Measurements from ENCODE around the gene NADK. TPM values are rescaled to one million over a fixed set of nuclear protein-coding genes. Genes with fewer than 3 reads are reported as not detected.
"Not testable (repeated sequence)": the region's sequence is repeated elsewhere in the genome, so short reads cannot be mapped to it uniquely, and the experiment has no call there.

The NADK gene
- total and polyA plus RNA-seq, 10 of the 15 experiments (the other 5 are each of a cell fraction or from before 2014, with no cell fraction given), result 1.1 to 93.2 (median 46.9) TPM

DNA sequence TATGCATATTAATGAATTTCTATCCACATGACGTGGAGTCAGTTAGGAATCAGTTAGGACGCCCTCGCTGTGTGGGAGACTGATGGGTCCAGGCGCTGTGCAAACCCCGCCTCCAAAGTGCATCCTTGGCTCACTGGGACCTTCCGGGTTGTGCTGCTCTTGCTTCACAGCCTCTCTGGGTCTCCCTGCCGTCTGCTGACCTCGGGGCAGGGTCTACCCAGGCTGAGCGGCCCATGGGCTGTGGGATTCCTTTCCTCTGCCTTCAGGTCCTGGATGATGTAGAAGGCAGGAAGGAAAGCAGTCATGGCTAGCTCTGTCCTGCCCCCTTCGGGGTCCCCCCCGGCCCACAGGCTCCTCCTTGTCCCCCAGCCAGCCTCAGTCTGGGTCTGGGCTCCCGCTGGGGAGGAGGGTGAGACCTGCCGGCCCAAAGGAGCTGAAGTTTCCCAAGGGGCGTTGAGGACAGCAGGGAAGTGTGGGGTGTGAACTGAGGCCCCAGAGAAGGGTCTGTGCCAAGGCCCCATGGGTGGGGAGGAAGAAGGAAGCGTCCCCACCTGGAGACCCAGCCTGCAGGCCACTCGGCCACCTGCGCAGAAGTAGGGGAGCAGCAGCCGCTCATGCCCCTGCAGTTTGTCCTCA lies 29.5 kb downstream of the NADK start (continued):
- TF ChIP-seq, protein P1, sequence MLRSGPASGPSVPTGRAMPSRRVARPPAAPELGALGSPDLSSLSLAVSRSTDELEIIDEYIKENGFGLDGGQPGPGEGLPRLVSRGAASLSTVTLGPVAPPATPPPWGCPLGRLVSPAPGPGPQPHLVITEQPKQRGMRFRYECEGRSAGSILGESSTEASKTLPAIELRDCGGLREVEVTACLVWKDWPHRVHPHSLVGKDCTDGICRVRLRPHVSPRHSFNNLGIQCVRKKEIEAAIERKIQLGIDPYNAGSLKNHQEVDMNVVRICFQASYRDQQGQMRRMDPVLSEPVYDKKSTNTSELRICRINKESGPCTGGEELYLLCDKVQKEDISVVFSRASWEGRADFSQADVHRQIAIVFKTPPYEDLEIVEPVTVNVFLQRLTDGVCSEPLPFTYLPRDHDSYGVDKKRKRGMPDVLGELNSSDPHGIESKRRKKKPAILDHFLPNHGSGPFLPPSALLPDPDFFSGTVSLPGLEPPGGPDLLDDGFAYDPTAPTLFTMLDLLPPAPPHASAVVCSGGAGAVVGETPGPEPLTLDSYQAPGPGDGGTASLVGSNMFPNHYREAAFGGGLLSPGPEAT (IDR thresholded peaks at IDR 0.05; ENCODE audit: low read depth), result no peak
- TF ChIP-seq, protein P2, sequence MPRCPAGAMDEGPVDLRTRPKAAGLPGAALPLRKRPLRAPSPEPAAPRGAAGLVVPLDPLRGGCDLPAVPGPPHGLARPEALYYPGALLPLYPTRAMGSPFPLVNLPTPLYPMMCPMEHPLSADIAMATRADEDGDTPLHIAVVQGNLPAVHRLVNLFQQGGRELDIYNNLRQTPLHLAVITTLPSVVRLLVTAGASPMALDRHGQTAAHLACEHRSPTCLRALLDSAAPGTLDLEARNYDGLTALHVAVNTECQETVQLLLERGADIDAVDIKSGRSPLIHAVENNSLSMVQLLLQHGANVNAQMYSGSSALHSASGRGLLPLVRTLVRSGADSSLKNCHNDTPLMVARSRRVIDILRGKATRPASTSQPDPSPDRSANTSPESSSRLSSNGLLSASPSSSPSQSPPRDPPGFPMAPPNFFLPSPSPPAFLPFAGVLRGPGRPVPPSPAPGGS (IDR thresholded peaks at IDR 0.05; ENCODE audit: borderline replicate concordance, insufficient read depth, low read depth, low read length, poor library complexity, severe bottlenecking), result no peak
- TF ChIP-seq BRCA1 (IDR thresholded peaks at IDR 0.05; ENCODE audit: low read depth, low read length), result no peak
- TF ChIP-seq, protein P3, sequence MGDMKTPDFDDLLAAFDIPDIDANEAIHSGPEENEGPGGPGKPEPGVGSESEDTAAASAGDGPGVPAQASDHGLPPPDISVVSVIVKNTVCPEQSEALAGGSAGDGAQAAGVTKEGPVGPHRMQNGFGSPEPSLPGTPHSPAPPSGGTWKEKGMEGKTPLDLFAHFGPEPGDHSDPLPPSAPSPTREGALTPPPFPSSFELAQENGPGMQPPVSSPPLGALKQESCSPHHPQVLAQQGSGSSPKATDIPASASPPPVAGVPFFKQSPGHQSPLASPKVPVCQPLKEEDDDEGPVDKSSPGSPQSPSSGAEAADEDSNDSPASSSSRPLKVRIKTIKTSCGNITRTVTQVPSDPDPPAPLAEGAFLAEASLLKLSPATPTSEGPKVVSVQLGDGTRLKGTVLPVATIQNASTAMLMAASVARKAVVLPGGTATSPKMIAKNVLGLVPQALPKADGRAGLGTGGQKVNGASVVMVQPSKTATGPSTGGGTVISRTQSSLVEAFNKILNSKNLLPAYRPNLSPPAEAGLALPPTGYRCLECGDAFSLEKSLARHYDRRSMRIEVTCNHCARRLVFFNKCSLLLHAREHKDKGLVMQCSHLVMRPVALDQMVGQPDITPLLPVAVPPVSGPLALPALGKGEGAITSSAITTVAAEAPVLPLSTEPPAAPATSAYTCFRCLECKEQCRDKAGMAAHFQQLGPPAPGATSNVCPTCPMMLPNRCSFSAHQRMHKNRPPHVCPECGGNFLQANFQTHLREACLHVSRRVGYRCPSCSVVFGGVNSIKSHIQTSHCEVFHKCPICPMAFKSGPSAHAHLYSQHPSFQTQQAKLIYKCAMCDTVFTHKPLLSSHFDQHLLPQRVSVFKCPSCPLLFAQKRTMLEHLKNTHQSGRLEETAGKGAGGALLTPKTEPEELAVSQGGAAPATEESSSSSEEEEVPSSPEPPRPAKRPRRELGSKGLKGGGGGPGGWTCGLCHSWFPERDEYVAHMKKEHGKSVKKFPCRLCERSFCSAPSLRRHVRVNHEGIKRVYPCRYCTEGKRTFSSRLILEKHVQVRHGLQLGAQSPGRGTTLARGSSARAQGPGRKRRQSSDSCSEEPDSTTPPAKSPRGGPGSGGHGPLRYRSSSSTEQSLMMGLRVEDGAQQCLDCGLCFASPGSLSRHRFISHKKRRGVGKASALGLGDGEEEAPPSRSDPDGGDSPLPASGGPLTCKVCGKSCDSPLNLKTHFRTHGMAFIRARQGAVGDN (IDR thresholded peaks at IDR 0.05), result no peak
- no peak for TF ChIP-seq BACH1 (IDR thresholded peaks at IDR 0.05; ENCODE audit: borderline replicate concordance)
- TF ChIP-seq CREM (IDR thresholded peaks at IDR 0.05; ENCODE audit: low read depth), result no peak

DNA sequence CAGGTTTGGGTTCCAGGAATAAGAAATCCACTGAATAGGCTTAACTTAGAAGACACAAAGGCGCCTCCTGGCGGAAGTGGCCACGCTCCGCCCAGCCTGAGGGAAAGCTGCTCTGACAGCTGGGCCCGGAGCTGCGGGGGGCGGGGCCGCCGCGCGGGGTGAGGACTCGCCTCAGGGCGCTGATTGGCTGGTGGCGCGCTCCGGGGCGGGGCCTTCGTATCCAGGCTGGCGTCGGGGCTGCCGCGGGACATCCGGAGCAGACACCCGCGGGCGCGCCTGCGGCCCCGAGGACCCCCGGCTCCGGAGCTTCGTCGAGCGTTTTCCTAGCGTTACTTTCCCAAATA lies 31.7 kb downstream of the NADK start:
- H3K4me2 ChIP-seq (ENCODE audit: control insufficient read depth, insufficient read depth), result not testable (repeated sequence)

More for the DNA sequence above, 31.7 kb downstream of the NADK start:
- H3K4me1 ChIP-seq (ENCODE audit: control insufficient read depth, insufficient read depth, low read length); intact Hi-C loops (cut with micrococcal nuclease; ENCODE audit: unreplicated experiment); H3K79me2 ChIP-seq (ENCODE audit: control insufficient read depth, insufficient read depth, low read length); H3K9ac ChIP-seq (ENCODE audit: control insufficient read depth, insufficient read depth, low read length); H3K4me3 ChIP-seq; in situ Hi-C loops (cut with MboI); H3K9me3 ChIP-seq (replicated peaks; ENCODE audit: control insufficient read depth, insufficient read depth, low read length); H3K27me3 ChIP-seq (replicated peaks in 1 of 2; ENCODE audit: control insufficient read depth in 2 of 2, insufficient read depth in 2 of 2, low read length in 1 of 2); DNase-seq (ENCODE audit: low read depth, low spot score); H2AFZ ChIP-seq (ENCODE audit: control insufficient read depth, low read depth, low read length); RAD21 ChIA-PET (ENCODE audit: unreplicated experiment); SMC1A ChIA-PET (ENCODE audit: uncharacterized antibody, unreplicated experiment); H3K36me3 ChIP-seq (ENCODE audit: control insufficient read depth in 2 of 2, insufficient read depth in 2 of 2, low read length in 1 of 2); FAIRE-seq; H4K20me1 ChIP-seq (ENCODE audit: control insufficient read depth, insufficient read depth): not testable (repeated sequence)
- WGBS (ENCODE audit: insufficient coverage, insufficient replicate concordance, low lambda C conversion rate, missing lambda C conversion rate), result no CpG with 5 or more reads among the region's 35 CpGs
- peak; percentile 93 for ATAC-seq
- ChIA-PET CTCF (interaction anchor here (1.4 kb wide), 1 partner anchor 159 kb away, joined by 3 read pairs; no protein-coding TSS in a partner anchor), POLR2A (interaction anchor here (0.7 kb wide), 1 partner anchor 30 kb away, joined by 3 read pairs; no protein-coding TSS in a partner anchor)
- BruUV-seq (replicated peaks), result TSS peak; percentile 90
- H3K27ac ChIP-seq (ENCODE audit: control insufficient read depth, insufficient read depth), result 0 out of 2 replicates have a peak overlapping the region, but pooled peaks have one; percentile 72
